LNCAP (cell line): Measurements from ENCODE around the gene KRT73.

ENCODE experiments used
- CTCF ChIP-seq: fragments of 450-650 bp; IDR thresholded peaks from 2 replicates; pipeline ENCODE4 v1.5.1; 2017; ENCODE audit warnings: mild to moderate bottlenecking

KRT73 gene

GRCh38 chr12:52645120-52645761 is 26.9 kb upstream of the KRT73 start:
- no peak for TF ChIP-seq CTCF

- TF ChIP-seq CTCF: no peak
Measured at GRCh38 chr12:52644078-52644415, 25.7 kb upstream of the KRT73 start.

GRCh38 chr12:52643233-52644077 is 25.1 kb upstream of the KRT73 start:
- TF ChIP-seq CTCF: no peak

GRCh38 chr12:52641468-52641867 is 23.1 kb upstream of the KRT73 start:
- no peak for TF ChIP-seq CTCF

- no peak for TF ChIP-seq CTCF
Measured at GRCh38 chr12:52637299-52637698, 18.9 kb upstream of the KRT73 start.

- TF ChIP-seq CTCF: no peak
Measured at GRCh38 chr12:52636592-52637258, 18.4 kb upstream of the KRT73 start.

GRCh38 chr12:52636189-52636588 is 17.8 kb upstream of the KRT73 start:
- no peak for TF ChIP-seq CTCF
